Psoas muscle (tissue), 8 donors: ENCODE measurements around the gene MEF2C. TPM values are rescaled to one million over a fixed set of nuclear protein-coding genes. Genes with fewer than 3 reads are reported as not detected.

ENCODE experiments used
- ATAC-seq, 4 donors: fragments of 200-7000 bp; cut with Tn5 transposase; one replicate each; pipeline ENCODE4 v1.9.1; 2020; ENCODE audit warnings: moderate library complexity in 3 of 4, mild to moderate bottlenecking in 2 of 4
- DNase-seq, 2 donors: peaks; one replicate each; pipeline ENCODE4 v3.0.0-alpha.2; 2020
- H3K27ac ChIP-seq: fragments of 200-600 bp; one replicate; pipeline ENCODE4 v1.8.0; 2022
- H3K27me3 ChIP-seq, 3 donors: fragments of 200-600 bp in 1 of 3; one replicate each; pipeline versions ENCODE4 v1.6.1 to v1.8.0; 2013 to 2022; ENCODE audit warnings: low read length in 2 of 3, mild to moderate bottlenecking in 2 of 3, moderate library complexity in 1 of 3; ENCODE audit not compliant: insufficient read depth in 3 of 3
- H3K36me3 ChIP-seq, 2 donors: fragments of 200-600 bp in 1 of 2; one replicate each; pipeline versions ENCODE4 v1.6.1 to v1.8.0; 2013 to 2022; ENCODE audit warnings: low read depth in 1 of 2, mild to moderate bottlenecking in 1 of 2, moderate library complexity in 1 of 2; ENCODE audit not compliant: insufficient read depth in 1 of 2
- H3K4me1 ChIP-seq: fragments of 200-600 bp; one replicate; pipeline ENCODE4 v1.8.0; 2022
- H3K4me3 ChIP-seq: fragments of 200-600 bp; one replicate; pipeline ENCODE4 v1.8.0; 2022; ENCODE audit warnings: mild to moderate bottlenecking
- H3K9me3 ChIP-seq: fragments of 200-600 bp; one replicate; pipeline ENCODE4 v1.8.0; 2022
- WGBS, 3 donors: extraction: QIAGEN DNeasy Blood & Tissue Kit; methylation state at CpG; one replicate each; pipeline versions ENCODE4 v1.1.6 to v1.1.7; 2013; 5-methylcytosine and 5-hydroxymethylcytosine counted together
- intact Hi-C, 2 donors: fragments of 100-400 bp; cut with DNase I; formaldehyde crosslinking; loops; one replicate each; pipeline versions ENCODE4 v1.11.0 to v1.14.2; 2022
- polyA plus RNA-seq, 3 donors: library from polyadenylated mRNA; stranded (reverse); fragments of 200-250 nt; gene quantifications; one replicate each; pipeline ENCODE4 v1.2.3, GENCODE V29; 2013
- total RNA-seq, 4 donors: library from RNA; stranded (reverse); fragmentation: NEBNext Ultra II Directional in 2 of 4; extraction: Animal tissue kit (Norgen Biotek cat#: 25700) in 2 of 4; gene quantifications; one replicate each; pipeline versions ENCODE4 v1.2.1 to v1.2.4, GENCODE V29; 2021 to 2023
- TF ChIP-seq, protein P1 (sequence below): fragments of 200-600 bp; IDR thresholded peaks from one replicate; pipeline ENCODE4 v1.8.0; 2022; ENCODE audit warnings: antibody characterized with exemption
- donor health status: healthy with polysubstance abuse.
- donor health status: DM: no; HTN: no; CAD: no; lungs with moderate emphysema.
- donor health status: Bipolar disorder and iron deficiency.
- donor health status: healthy.
- donor health status: DM: yes; HTN: yes; CAD: no.
- donor health status: DM: no; HTN: no; CAD: no.
- donor health status: DM: no; HTN: no; CAD: no.
- donor health status: DM: yes; HTN: yes; CAD: no.

The MEF2C gene
- total and polyA plus RNA-seq, 7 donors, result 9.3 to 530 (median 148) TPM

DNA sequence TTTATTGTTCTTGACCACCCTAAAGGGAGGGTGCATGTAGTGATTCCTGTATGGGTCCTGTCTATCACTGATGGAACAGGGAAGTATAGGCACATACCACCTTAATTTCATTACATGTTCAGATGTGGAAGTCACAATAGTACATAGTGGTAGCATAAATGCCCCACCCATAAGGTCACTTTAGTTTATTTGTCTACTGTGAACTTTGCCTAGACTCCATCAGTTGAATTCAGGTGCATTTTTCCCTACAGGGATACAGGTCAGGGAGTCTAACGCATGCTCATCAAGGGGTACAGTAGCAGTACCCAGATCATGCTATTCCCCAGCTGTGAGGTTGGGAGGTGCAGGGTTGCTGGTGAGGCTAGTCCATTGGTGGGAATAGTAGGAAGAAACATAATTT, 175.0 kb downstream of the MEF2C start:
- peak in 2 of 4 donors; percentile 24 to 26 for ATAC-seq
- intact Hi-C loops, result no loop called here
- WGBS, 3 donors, result 89 to 100% (median 90%) methylated on average over 1 of the region's 1 CpG

DNA sequence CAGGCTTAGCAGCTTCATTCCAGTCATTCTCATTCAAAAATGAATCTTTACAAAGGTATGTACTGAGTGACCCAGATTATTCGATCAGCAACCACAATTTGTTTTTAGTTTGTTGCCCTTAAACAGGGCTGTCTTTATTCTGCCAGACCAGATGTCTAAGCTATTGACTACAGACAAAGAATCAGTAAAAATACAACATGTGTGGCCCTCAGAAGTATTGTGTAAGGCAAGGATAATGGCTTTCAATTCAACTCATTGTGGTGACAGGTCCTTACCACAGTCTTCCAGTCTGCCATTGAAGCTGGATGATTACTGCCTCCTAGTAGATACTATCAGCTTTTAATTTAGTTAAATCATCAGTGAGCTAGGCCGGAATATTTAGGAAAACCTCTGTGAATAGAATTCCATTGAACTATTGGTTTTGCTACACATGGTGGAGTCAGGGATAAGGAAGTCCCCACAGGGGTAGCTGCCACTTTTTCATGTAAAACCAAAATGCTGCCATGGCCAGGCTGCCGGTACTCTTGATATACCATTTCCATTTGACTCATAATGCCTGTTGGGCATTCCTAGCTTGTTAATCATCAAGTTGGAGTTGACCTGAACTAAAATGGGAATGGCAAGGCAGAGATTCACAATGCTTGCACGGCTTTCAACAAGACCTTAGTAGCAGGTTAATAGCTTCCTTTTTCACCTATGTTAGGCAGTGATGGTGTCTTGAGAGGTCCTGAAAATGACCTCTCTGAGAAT, 175.6 kb downstream of the MEF2C start:
- Histone ChIP-seq H3K27me3 (no peaks in the 10 kb centered on the region), H3K27ac (no peak overlapping the region), H3K36me3 (no peaks in the 10 kb centered on the region), H3K4me1 (no peaks in the 10 kb centered on the region), H3K9me3 (no peaks in the 10 kb centered on the region), H3K4me3 (no peak overlapping the region)
- DNase-seq (no peak), ATAC-seq (peak in 3 of 4 donors; percentile 46 to 65 (median 50))
- intact Hi-C loops, result no loop called here
- 39 to 79% (median 44%) methylated on average over 4 of the region's 4 CpGs for WGBS, 3 donors
- TF ChIP-seq, protein P1, sequence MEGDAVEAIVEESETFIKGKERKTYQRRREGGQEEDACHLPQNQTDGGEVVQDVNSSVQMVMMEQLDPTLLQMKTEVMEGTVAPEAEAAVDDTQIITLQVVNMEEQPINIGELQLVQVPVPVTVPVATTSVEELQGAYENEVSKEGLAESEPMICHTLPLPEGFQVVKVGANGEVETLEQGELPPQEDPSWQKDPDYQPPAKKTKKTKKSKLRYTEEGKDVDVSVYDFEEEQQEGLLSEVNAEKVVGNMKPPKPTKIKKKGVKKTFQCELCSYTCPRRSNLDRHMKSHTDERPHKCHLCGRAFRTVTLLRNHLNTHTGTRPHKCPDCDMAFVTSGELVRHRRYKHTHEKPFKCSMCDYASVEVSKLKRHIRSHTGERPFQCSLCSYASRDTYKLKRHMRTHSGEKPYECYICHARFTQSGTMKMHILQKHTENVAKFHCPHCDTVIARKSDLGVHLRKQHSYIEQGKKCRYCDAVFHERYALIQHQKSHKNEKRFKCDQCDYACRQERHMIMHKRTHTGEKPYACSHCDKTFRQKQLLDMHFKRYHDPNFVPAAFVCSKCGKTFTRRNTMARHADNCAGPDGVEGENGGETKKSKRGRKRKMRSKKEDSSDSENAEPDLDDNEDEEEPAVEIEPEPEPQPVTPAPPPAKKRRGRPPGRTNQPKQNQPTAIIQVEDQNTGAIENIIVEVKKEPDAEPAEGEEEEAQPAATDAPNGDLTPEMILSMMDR, result no peak

More for the DNA sequence above, 175.0 kb downstream of the MEF2C start:
- Histone ChIP-seq H3K9me3 (no peaks in the 10 kb centered on the region), H3K36me3 (no peaks in the 10 kb centered on the region), H3K27me3 (no peaks in the 10 kb centered on the region), H3K4me3 (no peak overlapping the region), H3K27ac (no peak overlapping the region), H3K4me1 (no peaks in the 10 kb centered on the region)
- no peak for DNase-seq
- TF ChIP-seq, protein P1, result no peak

DNA sequence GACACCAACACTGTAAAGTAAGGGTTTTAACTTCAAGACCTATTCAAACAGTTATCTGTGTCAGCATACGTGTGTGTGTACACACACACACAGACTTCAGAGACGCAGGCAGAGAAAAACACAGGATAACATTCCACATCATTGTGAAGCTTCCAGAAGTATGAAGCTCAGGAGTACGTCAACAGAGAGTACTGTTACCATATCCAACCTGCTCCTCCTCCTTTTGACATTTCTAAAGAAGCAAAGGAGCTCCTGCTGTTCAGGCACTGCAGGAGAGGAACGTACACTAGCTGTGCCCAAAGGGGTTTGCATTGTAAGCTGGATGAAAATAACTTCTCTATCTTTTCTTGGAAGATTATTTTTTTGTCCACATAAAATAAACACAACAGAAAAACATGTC, 180.7 kb downstream of the MEF2C start:
- ATAC-seq (no peak), DNase-seq (no peak)
- peaks cover 0 to 32% (median 18%) of the 10 kb centered on the region in 3 donors for H3K27me3 ChIP-seq
- no peaks in the 10 kb centered on the region for H3K36me3 ChIP-seq
- TF ChIP-seq, protein P1, result no peak
- H3K4me3 ChIP-seq, result no peak overlapping the region
- H3K27ac ChIP-seq, result no peak overlapping the region
- 78 to 80% (median 79%) methylated on average over 4 of the region's 4 CpGs for WGBS, 3 donors
- intact Hi-C loops, result no loop called here
- H3K4me1 ChIP-seq, result no peaks in the 10 kb centered on the region
- H3K9me3 ChIP-seq, result no peaks in the 10 kb centered on the region

DNA sequence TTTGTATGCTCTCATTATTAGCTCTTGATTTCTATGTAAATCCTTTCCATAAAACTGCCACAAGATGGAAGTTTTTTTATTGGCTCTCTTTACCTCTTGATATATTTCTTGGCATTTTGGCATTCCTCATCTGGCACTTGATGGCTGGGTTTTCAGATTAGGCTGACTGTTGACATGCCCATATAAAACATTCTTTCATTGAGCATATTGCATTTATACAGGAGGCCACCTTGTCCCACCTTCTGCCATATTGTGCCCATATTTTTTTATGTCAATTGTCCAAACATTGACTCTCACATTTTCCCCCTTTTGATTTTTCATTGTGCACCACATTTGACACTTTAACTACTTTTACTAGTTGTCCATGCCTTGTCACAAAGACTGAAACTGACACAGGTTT, 182.9 kb downstream of the MEF2C start:
- no peak overlapping the region for H3K27ac ChIP-seq
- DNase-seq (no peak), ATAC-seq (no peak)
- TF ChIP-seq, protein P1, result no peak
- H3K27me3 ChIP-seq, result peaks cover 3 to 54% (median 21%) of the 10 kb centered on the region in 3 donors
- H3K36me3 ChIP-seq, result no peaks in the 10 kb centered on the region
- intact Hi-C loops, result no loop called here
- no peaks in the 10 kb centered on the region for H3K4me1 ChIP-seq
- no peak overlapping the region for H3K4me3 ChIP-seq
- H3K9me3 ChIP-seq, result no peaks in the 10 kb centered on the region

- no peaks in the 10 kb centered on the region for H3K36me3 ChIP-seq
- H3K4me3 ChIP-seq, result no peak overlapping the region
- H3K9me3 ChIP-seq, result no peaks in the 10 kb centered on the region
- 55 to 85% (median 55%) methylated on average over 1 of the region's 1 CpG for WGBS, 3 donors
- TF ChIP-seq, protein P1, result no peak
- ATAC-seq (no peak), DNase-seq (no peak)
- no peaks in the 10 kb centered on the region for H3K4me1 ChIP-seq
- H3K27me3 ChIP-seq, result peaks cover 12 to 72% (median 21%) of the 10 kb centered on the region in 3 donors
- intact Hi-C loops, result no loop called here
- H3K27ac ChIP-seq, result no peak overlapping the region
Measured at GRCh38 chr5:88698290-88698689, 184.7 kb downstream of the MEF2C start.
